Keratinocyte (primary cell): Measurements from ENCODE around the gene PRKAR2B.

ENCODE experiments used
- EZH2 ChIP-seq: IDR thresholded peaks from one replicate; pipeline ENCODE4 v1.6.1; 2012; ENCODE audit warnings: inconsistent platforms, mild to moderate bottlenecking, low read length, moderate library complexity
- TF ChIP-seq, protein P1 (sequence below), 3 experiments: IDR thresholded peaks in 1 of 3; conservative IDR thresholded peaks in 1 of 3; optimal IDR thresholded peaks in 1 of 3; 2 replicates in 2 of 3; 3 replicates in 1 of 3; pipeline versions ENCODE3 to v1.5.1; 2011; ENCODE audit warnings: low read length in 3 of 3, mild to moderate bottlenecking in 3 of 3, moderate library complexity in 2 of 3, control low read depth in 1 of 3, inconsistent platforms in 1 of 3; ENCODE audit not compliant: insufficient read depth in 2 of 3; ENCODE audit errors: extremely low read depth in 1 of 3

DNA sequence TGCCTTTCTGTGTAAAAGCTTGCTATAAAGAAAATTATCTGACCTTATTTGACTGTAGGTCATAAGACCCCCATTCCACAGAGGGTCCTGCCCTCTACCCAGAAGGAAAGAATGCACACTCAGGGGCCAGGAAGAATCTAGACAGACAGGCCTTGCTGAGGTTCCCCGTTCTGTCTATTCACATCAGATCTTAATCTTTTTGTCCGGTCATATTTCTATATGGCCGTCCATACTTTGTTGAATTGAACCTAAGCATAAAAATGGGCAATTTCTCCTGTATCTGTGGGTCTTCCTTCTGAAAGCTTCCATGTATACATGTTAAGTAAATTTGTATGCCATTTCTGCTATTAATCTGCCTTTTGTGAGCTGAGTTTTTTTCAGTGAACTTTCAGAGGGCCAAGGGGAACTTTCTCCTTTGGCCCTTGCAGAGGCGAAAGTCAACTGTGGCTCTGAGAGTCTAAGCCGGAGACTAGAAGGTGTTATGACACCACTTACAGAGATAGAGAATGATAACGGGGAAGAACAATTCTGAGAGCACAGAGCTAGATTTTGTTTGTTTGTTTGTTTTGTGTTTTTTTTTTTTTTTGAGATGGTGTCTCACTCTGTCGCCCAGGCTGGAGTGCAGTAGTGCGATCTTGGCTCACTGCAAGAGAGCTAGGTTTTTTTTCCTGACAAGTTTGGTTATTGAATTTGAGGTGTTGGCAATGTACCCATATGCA, 11.6 kb upstream of the PRKAR2B start:
- TF ChIP-seq EZH2 = no peak
- TF ChIP-seq, protein P1, sequence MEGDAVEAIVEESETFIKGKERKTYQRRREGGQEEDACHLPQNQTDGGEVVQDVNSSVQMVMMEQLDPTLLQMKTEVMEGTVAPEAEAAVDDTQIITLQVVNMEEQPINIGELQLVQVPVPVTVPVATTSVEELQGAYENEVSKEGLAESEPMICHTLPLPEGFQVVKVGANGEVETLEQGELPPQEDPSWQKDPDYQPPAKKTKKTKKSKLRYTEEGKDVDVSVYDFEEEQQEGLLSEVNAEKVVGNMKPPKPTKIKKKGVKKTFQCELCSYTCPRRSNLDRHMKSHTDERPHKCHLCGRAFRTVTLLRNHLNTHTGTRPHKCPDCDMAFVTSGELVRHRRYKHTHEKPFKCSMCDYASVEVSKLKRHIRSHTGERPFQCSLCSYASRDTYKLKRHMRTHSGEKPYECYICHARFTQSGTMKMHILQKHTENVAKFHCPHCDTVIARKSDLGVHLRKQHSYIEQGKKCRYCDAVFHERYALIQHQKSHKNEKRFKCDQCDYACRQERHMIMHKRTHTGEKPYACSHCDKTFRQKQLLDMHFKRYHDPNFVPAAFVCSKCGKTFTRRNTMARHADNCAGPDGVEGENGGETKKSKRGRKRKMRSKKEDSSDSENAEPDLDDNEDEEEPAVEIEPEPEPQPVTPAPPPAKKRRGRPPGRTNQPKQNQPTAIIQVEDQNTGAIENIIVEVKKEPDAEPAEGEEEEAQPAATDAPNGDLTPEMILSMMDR (optimal IDR thresholded peaks at IDR 0.05 in 1 of 3, IDR thresholded peaks at IDR 0.05 in 1 of 3, conservative IDR thresholded peaks at IDR 0.05 in 1 of 3; ENCODE audit: extremely low read depth in 1 of 3, insufficient read depth in 2 of 3, low read length in 3 of 3) = no peak
